NCI-H748 (cell line): ENCODE data around the gene MTOR.

Experiments
- DNase-seq: peaks from one replicate; lab custom pipeline; 2025; ENCODE audit not compliant: unreplicated experiment; lab: John Stamatoyannopoulos, UW

The MTOR gene

DNA sequence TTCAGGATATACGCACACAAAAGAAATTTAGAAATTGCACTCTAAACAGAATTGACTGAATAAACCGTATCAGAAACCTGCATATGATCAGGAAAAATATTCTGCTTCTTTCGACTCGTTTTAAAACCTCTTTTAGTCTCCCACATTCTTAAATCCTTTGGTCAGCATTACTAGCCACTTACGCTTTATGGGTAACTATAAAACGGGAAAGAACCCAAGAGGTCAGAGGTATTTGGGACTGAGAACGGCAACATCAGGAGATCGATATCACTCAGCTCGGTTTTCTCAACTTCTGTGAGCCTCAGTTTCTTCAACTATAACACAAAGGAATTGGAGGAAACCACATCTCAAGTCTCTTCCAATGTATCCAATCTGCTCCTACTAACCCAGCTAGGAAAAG is 109.6 kb downstream of the MTOR start:
- DNase-seq: no peak

DNA sequence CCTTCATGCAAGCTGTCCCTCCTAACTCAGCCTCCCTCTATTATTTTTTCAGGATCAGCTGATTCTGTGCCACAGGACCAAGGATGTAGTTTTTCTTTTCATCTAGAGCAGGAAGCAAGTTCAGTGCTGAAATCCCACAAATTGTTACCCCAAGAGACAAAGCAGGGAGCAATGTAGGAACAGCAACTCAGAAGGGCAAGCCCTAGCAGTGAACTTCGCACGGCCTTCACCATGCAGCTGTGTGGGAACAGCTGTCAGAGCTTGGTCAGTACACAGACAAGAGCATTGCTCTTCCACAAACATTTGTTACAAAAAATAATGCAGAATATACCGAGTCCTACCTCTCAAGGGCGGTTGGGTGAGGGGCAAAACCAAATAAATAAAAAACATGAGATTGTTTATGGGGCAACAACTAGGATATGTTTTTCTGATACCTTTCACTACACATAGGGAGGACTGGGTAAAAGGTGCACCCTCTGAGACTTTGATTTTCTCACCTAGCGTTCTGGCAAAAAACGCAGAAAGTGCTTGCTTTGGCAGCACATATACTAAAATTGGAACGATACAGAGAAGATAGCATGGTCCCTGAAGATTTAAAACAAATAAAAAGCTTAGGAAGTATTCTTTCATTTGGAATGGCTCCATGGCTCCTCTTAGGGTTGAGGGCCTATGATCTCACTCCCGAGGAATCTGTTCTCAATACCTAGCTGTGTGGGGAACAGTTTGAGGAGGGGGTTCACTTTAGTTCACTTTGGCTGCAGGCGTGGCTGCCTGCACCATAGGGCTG is 110.3 kb downstream of the MTOR start:
- no peak for DNase-seq

- DNase-seq: no peak
Observed at GRCh38 chr1:11151114-11151513, 111.2 kb downstream of the MTOR start.

DNA sequence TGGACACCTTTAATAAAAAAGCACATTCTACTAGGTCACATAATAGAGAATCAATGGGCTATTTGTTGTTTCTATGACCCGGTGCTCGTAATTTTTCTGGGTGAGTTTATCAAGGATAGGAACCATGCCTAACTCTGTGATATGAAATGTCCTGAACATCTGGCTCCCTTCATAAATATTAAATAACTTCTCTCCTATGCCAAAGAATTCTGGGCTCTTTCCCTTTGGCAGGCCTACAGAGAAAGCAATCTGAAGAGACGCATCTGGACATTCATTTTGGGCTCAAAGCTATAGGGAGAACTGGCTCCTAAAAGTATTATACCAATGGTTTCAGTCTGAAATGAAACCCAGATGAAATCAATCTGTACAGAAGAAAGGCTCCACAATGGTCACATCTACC is 112.0 kb downstream of the MTOR start:
- no peak for DNase-seq

DNA sequence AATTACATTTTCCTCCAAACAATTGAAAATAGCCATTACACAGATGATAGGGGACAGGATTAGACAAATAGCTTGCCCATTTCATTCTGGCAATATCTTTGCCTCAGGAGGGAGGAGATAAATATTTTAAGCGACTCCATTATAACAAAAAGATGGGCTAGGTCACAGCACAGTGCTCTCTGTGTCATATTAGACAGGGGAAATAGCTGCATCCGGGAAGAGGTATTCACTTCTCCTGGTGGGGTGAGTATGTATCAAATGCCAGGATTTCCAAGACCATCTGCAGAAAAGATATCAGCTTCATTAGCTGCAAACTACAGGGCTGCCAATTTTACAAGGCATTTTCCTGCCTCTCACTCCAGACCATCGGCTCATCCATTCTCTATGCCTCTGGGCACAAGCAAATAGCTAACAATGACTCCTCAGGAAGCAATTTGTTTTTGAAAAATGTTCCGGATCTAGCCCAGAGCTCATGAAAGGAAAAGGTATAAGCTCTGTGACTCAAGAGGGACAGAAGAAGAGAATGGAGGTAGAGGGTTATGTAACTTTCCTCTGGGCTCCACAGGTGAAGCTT is 115.1 kb downstream of the MTOR start:
- DNase-seq: no peak

GRCh38 chr1:11145741-11146140 is 116.6 kb downstream of the MTOR start:
- no peak for DNase-seq

DNA sequence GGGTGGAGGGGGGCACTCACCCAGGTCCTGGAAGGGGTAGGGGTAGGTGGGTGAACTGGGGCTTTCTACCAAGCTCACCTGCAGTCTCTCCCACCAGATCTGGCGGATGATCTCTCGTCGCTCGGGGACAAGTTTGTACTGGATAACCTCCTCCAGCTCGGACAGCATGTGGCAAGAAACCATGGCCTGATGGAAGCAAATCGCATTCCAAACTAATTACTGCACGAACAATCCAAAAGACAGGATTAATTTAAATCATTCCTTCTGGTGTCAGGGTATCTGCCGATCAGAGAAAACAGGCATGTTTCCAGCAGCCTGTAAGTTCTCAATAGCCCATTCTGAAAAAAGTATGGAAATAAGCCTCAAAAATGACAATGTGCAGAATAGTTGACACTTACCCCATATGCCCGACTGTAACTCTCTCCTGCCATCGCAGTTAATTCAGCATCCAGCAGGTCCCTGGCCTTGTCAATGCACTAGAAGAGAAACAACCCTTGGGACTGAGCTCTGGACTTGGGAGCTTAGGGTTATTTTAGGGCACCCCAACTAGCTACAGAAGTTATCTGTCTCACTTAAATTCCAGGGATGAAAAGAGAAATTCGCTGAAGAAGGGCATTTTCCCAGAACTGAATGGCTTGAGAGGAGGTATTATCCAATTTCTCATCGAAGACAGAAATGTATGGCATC is 117.6 kb downstream of the MTOR start:
- DNase-seq: no peak

GRCh38 chr1:11143907-11144306 is 118.4 kb downstream of the MTOR start:
- DNase-seq: no peak

GRCh38 chr1:11143401-11143800 is 119.0 kb downstream of the MTOR start:
- no peak for DNase-seq

DNA sequence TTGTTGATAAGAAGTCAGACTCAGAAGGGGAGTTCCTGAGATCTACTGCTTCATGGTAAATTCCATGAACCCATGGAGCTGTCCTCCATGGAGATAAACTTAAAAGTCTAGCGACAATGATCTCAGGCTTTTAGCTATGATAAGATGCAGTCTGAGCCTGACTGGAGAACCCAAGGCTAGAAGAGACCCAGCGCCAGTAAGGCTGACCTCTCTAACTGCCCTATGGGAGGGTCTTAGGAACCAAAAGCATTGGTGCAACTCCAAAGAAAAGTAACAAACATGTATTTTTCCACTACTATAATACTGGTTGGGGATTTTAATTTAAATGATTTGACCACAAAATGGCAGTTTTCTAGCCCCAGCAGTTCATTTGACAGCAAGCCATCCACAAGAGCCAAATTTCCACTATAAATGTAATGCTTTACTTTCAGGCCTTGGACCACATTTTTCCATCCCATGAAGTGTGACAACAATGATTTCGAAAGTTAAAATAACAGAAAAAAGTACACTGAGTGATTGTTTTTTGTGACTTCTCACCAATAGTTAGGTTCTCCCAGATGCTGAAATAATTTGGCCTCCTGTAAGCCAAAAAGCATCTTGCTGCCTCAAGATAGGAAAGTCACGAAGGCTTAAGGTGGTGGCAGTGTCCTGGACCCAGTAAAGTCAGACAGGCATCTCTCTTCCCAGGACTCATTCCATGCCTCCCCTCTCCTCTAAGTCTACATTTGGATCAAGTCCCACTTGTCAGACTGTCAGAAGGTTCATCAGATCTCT is 119.5 kb downstream of the MTOR start:
- DNase-seq: no peak

DNA sequence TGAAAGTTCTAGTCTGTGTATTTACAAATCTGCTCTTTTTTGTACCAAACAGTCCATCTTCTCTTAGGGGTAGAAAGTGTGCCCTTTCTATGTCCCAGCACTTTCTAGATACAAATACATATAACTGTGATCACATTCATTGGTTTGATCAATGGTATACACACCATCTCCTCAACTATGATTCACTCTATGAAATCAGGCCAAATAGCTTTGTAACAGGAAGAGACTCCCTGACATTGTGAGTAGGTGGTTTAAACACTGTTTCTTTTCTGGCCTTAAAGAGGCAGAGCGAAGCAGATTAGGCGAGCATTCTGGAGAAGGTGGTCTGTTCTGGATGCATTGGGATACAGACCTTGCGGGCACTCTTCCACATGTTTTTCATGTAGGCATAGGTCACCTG is 123.4 kb downstream of the MTOR start:
- DNase-seq: no peak

- no peak for DNase-seq
Observed at GRCh38 chr1:11138029-11138428, 124.3 kb downstream of the MTOR start.

DNA sequence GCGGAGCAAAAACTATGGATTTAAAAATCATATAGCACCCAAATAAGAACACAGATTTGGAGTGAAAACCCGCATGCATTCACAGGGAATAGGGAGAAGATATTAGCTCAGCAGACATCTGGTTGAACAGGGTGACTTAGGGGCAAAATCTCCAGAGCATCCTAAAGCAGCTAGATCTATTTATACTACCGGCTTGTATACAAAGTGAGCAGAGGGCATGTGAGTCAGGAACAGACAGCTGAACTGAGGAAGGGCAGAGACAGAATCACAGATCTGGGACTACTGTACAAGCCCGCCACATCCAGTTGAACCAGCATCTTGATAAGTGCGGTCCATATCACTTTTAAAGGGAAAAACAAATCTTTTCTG is 127.5 kb downstream of the MTOR start:
- DNase-seq: no peak

- DNase-seq: no peak
Observed at GRCh38 chr1:11134251-11134897, 128.0 kb downstream of the MTOR start.

GRCh38 chr1:11132563-11133293 is 129.6 kb downstream of the MTOR start:
- DNase-seq: no peak

DNA sequence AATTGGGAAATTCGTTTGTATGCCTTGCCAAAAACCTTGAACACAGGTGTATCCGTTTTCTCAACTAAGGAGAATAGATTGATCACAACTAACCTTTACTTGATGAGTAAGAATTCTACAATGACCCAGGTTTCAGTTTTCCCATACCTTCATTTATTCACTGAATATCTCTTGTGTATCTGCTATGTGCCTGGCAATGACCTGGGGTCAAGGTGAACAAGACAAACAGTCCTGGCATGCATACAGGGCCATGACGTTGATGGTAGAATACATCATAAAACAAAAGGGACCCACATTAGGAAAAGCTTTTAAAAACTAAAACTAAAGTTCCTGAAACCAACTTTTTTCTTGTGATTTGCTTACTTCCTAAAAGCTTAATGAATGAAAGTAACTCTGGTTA is 130.5 kb downstream of the MTOR start:
- no peak for DNase-seq

DNA sequence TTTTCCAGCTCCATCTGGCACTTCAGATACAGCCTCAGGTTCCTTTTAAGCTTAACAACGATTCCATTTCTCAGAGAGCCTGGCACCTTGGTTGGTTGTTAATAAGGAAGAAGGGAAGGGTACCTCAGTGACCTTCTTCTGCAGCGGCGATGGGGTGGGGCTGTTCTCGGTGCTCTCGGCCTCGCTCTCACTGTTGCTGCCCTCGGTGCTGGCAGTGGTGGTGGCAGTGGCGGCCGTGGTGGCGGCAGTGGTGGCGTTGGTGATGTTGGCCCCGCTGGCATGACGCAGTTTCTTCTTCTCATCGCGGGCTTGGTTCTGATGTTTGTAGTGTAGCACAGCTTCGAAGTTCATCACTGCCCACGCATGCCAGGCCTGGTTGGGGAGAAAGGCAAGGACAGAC is 131.9 kb downstream of the MTOR start:
- DNase-seq: no peak

DNA sequence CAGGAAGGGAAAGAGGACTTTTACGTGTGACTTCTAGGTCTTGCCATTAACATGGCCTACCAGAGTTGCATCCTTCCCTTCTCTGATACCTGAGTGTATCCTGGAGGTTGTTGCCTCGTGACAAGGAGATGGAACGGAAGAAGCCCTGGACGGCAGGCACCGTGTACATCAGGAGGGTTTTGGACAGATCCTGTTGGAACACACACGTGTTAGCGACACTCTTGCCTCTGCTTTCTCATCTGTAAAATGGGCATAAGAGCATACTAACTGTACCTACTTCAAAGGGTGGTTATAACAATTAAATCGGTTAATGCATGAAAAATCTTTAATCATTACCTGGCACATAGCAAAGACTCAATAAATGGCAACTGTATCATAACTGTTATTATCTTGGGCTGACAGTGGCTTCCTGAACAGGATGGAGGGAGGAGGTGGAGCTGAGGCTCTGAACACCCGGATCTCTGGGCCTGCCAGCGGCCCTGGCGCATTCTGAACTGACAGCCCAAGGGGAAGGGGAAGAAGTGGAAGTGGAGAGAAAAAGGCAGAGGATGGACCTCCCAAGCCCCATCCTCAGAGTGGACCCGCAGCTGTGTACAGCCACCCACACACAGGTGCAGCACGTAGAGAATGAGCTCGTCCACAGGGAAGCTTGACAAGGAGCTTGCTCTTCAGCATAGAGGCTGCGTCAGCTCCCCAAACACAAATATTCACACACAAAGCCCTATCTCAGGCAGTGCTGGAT is 132.5 kb downstream of the MTOR start:
- no peak for DNase-seq

DNA sequence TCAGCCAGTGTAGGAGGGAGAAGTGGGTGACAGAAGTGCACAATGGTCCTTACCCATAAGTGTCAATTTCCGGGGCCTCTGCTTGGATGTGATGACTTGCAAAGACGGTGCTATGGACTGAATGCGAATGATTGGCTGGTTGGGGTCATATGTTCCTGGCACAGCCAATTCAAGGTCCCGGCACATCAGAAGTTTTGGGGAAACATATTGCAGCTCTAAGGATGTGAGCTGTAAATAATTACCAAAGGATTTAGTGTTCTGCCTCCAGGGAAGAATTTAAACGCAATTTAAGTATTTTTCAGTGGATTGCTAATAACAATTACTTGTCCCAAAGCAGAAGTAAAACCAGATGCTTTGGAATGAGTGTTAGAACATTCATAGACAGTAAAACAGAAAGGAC is 135.8 kb downstream of the MTOR start:
- no peak for DNase-seq

GRCh38 chr1:11125931-11126330 is 136.4 kb downstream of the MTOR start:
- no peak for DNase-seq
